NCI-H2107 treated with DMSO at 0.1 percent for 48 hours (cell line): ENCODE results near the gene CUTC.
"Not testable (repeated sequence)": the region's sequence is repeated elsewhere in the genome, so short reads cannot be mapped to it uniquely, and the experiment has no call there.

ENCODE experiments used
- DNase-seq: peaks from one replicate; lab custom pipeline; 2025; ENCODE audit not compliant: unreplicated experiment; lab: John Stamatoyannopoulos, UW

The CUTC gene

GRCh38 chr10:99742254-99742653 is 10.2 kb downstream of the CUTC start:
- DNase-seq, result no peak

GRCh38 chr10:99742701-99743100 is 10.7 kb downstream of the CUTC start:
- no peak for DNase-seq

GRCh38 chr10:99743841-99744240 is 11.8 kb downstream of the CUTC start:
- DNase-seq, result no peak

- not testable (repeated sequence) for DNase-seq
These were observed 14.1 kb downstream of the CUTC start for GRCh38 chr10:99746166-99746565.

- no peak for DNase-seq
These were observed 16.9 kb downstream of the CUTC start for GRCh38 chr10:99748823-99749451.

GRCh38 chr10:99750641-99751040 is 18.6 kb downstream of the CUTC start:
- DNase-seq, result no peak

- no peak for DNase-seq
These were observed 22.6 kb downstream of the CUTC start for GRCh38 chr10:99754670-99755069.

- no peak for DNase-seq
These were observed 24.1 kb downstream of the CUTC start for GRCh38 chr10:99756159-99756558.

GRCh38 chr10:99758211-99758891 is 26.3 kb downstream of the CUTC start:
- DNase-seq, result no peak

GRCh38 chr10:99760321-99760720 is 28.3 kb downstream of the CUTC start:
- DNase-seq, result no peak

- DNase-seq, result peak; percentile 2
These were observed 29.3 kb downstream of the CUTC start for GRCh38 chr10:99761365-99761764.

- no peak for DNase-seq
These were observed 33.8 kb downstream of the CUTC start for GRCh38 chr10:99765672-99766301.

- DNase-seq, result no peak
These were observed 34.3 kb downstream of the CUTC start for GRCh38 chr10:99766302-99766681.

- no peak for DNase-seq
These were observed 35.9 kb downstream of the CUTC start for GRCh38 chr10:99767901-99768300.

- no peak for DNase-seq
These were observed 36.5 kb downstream of the CUTC start for GRCh38 chr10:99768556-99768955.

- DNase-seq, result no peak
These were observed 37.7 kb downstream of the CUTC start for GRCh38 chr10:99769706-99770105.

GRCh38 chr10:99770408-99771045 is 38.5 kb downstream of the CUTC start:
- no peak for DNase-seq

GRCh38 chr10:99775850-99776249 is 43.8 kb downstream of the CUTC start:
- DNase-seq, result no peak

- no peak for DNase-seq
These were observed 46.1 kb downstream of the CUTC start for GRCh38 chr10:99777918-99778714.

- no peak for DNase-seq
These were observed 47.3 kb downstream of the CUTC start for GRCh38 chr10:99779335-99779734.

- DNase-seq, result no peak
These were observed 49.8 kb downstream of the CUTC start for GRCh38 chr10:99781734-99782429.
